Cardiac septum (tissue), 1 donor: ENCODE measurements around the gene OPCML. TPM values are rescaled to one million over a fixed set of nuclear protein-coding genes. Genes with fewer than 3 reads are reported as not detected.

ENCODE experiments used
- DNase-seq: peaks from one replicate; pipeline ENCODE4 v3.0.0-alpha.2; 2020; ENCODE audit warnings: low spot score
- intact Hi-C: fragments of 100-400 bp; cut with DNase I; formaldehyde crosslinking; loops from one replicate; pipeline ENCODE4 v1.14.0; 2022
- total RNA-seq: library from RNA; stranded (reverse); fragmentation: NEBNext Ultra II Directional; extraction: Animal tissue kit (Norgen Biotek cat#: 25700); gene quantifications from one replicate; pipeline ENCODE4 v1.2.1, GENCODE V29; 2021
- donor health status: DM: no; HTN: no; CAD: no.

OPCML gene
- total RNA-seq, 1 donor from 2014 or later = 0.27 TPM

DNA sequence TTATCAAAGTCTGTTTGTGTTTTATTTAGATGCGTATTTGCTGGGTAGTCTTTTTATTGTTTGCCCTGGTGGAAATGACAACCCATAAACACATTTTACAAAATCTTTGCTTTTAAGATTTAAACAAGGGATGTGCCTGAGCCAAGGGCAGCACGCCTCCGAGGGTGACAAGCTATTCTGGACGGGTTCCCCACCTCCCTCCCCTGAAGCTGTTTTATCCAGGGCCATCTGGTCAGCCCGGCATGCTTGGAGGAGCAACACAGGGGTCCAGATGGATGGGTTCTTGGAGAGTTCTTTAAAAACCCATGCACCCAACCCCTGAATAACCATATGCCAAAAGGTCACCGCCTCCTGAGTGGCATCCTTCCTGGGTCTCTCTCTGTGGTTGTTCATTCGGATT lies 408.9 kb downstream of the OPCML start:
- intact Hi-C loops = no loop called here
- no peak for DNase-seq

DNA sequence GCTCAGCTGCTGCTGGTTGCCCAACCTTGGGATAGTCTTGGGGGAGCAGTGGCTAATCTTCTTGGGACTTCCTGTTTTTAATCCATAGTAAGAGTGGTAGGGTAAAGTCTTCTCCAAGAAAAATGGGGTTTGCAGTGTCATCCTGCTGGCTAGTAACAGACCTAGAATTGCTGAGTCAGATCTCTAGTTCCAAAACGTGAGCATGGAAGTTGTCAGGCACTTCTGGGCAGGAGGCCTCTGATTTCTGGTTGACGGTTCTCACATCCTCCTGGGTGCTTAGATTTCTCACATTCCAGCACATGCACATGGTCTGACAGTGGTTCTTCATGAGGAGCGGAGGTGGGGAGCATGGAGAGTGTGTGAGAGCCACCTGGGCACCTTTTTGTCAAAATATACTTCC lies 410.0 kb downstream of the OPCML start:
- intact Hi-C loops = no loop called here
- DNase-seq = no peak

GRCh38 chr11:133118563-133119268 lies 413.6 kb downstream of the OPCML start:
- DNase-seq = peak; percentile 81
- intact Hi-C loops = no loop called here

DNA sequence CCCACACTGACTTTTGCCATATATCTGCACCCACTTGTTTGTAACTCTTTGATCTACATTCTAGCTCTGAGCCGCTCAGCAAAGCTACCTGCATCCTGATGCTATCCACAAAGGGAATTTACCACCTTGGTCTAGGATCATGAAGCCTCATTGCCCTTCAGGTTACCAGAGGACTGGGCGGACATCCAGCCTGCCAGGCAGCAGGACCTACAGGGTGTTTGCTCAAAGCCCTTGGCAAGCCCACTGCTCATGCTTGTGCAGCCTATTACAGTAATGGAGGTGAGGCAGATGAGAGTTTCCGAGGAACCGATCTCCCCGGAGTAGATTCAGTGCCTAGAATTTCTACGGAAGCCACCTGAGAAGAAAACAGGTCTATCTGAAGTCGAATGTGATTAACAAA lies 417.2 kb downstream of the OPCML start:
- no peak for DNase-seq
- intact Hi-C loops = no loop called here

DNA sequence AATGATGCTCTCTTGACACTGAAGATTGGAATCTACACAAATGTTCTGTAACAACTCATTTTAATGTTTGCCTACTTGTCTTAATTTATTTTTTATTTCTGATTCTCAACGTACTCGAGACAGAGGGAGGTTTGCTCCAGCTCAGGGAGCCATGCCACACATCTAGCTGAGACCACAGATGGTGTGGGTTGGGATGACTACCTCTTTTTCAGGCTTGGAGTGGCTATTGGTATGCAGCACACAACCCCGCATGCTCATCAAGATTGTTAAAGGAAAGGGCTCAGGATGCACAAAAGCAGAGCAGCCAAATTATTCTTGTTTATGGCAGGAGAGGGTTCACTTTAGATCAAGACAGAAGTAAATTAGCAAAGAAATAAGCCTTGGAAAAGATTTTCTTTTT lies 424.5 kb downstream of the OPCML start:
- intact Hi-C loops = no loop called here

GRCh38 chr11:133107136-133107535 lies 425.2 kb downstream of the OPCML start:
- no peak for DNase-seq
- intact Hi-C loops = no loop called here

More for the DNA sequence above, 424.5 kb downstream of the OPCML start:
- no peak for DNase-seq

- intact Hi-C loops = no loop called here
- DNase-seq = no peak
Observed at GRCh38 chr11:133106417-133106816, 425.9 kb downstream of the OPCML start.

GRCh38 chr11:133104009-133104744 lies 428.1 kb downstream of the OPCML start:
- DNase-seq = no peak
- intact Hi-C loops = no loop called here

DNA sequence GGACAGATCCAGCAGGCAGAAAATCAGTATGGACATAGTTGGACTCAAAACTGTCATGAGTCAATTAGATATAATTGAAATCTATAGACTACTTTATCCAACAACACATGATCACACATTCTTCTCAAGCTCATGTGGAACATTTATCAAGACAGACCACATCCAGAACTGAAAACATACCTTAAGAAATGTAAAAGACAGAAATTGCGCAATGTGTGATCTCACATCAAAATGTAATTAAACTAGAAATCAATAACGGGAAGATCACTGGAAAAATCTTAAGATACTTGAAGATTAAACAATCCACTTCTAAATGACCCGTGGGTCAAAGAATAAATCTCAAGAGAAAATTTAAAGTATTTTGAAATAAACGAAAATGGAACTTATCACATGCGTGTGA lies 435.3 kb downstream of the OPCML start:
- DNase-seq = no peak
- intact Hi-C loops = no loop called here

GRCh38 chr11:133086518-133086917 lies 445.8 kb downstream of the OPCML start:
- DNase-seq = no peak
- intact Hi-C loops = no loop called here

DNA sequence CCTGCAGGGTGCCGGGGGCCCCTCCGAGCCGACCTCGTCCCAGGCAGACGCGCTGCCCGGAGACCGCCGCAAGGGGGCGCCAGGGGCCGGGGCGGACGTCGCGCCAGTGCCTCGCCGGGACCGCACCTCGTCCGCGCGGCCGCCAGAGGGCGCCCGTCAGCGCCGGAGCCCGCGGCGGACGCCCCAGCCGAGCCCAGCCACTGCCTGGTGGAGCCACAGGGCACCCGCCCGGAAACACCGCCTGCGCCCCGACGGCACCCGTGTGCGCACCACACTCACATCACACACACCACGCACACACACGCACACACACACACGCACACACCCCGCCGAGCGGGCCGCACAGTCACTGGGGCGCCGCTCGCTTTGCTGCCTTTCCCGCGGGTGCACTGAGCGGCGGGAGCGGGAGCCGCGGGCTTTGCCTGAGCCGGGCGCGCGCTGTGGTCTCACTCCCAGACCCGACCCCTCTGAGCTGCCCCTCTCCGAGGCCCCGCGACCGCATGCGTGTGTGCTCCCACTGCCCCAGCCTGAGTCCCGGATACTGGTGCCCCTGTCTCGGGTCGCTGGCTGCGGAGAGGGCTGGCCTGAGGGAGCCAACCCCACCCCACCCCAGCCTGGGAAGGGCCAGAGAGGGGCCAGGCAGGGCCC lies 449.3 kb downstream of the OPCML start:
- no peak for DNase-seq
- intact Hi-C loops = loop anchor here (2.0 kb wide), 1 partner anchor 80 kb away; no protein-coding TSS in a partner anchor

- intact Hi-C loops = loop anchor here (2.0 kb wide), 1 partner anchor 80 kb away; no protein-coding TSS in a partner anchor
- DNase-seq = no peak
Observed at GRCh38 chr11:133082453-133082781, 449.9 kb downstream of the OPCML start.

DNA sequence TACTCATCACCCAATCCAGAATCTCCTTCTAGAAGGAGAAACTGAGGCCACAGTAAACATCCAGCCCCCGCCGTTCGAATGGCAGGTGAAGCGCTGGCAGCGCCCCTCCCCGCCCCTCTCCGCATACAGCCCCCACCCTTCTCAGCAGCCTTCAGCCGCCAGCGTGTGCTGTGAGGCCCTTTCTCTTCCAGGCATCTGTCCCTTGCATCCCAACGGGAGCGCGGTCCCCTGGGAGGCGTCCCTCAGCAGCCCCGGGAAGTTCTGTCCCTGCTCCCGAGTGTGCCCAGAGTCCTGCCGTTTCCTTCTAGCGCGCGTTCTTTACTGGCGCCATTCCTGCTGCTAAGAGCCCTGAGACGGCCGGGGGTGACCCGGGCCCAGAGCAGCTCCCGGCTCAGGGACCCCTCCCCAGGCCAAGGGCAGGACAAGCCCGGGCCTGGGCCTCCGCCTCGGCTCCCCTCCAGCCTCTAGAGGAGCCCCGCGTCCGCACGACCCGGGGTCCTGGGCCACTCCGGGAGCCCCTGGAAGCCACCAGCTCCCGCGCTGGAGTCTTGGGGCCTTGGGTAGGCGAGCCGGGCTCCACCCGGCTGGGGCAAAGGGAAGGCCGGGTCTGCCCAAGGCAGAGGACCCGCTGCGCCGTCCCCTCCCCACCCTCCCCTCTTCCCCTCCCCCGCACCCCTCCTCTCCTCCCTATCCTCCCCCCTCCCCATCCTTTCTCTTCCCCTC lies 450.4 kb downstream of the OPCML start:
- DNase-seq = no peak
- intact Hi-C loops = loop anchor here (2.0 kb wide), 1 partner anchor 81 kb away; no protein-coding TSS in a partner anchor

DNA sequence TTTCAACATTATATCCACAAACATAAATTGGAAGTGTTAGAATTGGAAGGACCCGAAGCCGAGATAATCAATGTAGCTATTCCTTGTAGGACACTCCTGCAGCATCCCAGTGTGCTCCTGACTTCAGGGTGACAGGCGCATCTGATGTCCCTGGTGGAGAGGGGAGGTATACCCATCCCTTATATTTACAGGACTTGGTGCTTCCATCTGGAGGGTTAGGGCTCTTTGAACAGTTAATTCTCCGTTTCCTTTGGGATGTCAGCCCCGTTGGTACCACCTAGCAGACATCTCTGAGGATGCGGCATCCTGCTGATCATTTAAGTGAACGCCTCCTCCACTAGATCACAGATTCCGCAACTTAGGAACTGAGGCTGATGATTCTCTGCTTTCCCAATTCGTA lies 451.3 kb downstream of the OPCML start:
- no peak for DNase-seq
- intact Hi-C loops = no loop called here

DNA sequence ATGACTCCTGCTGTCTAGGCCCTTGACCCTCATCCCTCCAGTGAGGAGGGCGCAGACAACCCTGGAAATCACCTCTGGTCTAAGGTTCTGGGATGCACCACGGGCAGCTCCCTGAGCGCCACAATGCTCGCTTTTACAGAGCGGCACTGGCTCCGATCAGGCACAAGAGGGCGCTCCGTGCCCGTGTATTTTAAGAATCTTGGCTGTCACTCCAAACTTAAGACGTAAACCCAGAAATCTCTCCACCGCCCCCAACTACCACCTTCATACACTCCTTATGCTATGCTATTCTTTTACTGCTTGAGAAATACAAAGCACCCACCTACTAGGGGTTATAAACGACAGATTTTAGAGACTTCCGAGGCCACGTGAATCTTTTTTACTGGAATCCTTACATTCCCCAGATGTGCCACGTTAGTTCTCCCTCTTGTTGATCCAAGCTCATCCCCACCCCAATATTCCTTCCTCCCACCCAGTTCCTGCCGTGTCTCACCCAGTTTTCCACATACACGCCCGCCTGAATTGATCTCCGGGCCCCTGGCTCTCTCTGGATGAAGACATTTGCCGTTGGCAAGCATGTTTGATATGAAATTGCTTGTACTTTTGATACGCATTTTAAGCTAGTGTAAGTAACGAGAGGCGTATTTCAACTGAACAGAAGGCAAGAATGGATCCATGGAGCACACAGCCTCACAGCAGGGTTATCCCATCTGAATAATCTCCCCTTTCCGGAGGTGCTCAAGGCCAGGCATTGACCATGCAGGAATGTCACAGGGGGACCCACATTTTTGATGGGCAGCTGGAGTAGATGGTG lies 453.5 kb downstream of the OPCML start:
- DNase-seq = no peak
- intact Hi-C loops = loop anchor here (2.0 kb wide), 1 partner anchor 756 kb away; no protein-coding TSS in a partner anchor

DNA sequence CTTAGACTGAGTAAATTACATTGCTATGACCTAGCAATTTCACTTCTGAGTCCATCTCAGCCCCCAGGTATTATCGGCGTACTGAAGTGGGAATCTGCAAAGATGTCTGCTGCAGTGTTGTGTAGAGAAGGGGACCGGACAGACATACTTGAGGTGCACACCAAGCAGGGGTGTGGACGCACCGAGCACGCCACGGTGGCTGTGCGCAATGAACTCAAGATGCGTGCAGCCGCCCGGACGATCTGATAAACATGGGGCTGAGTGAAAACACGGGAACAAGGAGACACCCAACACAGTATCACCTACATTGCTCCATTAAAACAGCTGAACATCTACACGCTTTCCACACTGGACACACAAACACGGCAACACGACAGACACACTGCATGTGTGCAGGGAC lies 454.3 kb downstream of the OPCML start:
- DNase-seq = no peak
- intact Hi-C loops = loop anchor here (2.0 kb wide), 1 partner anchor 757 kb away; no protein-coding TSS in a partner anchor

GRCh38 chr11:133075351-133075750 lies 456.9 kb downstream of the OPCML start:
- no peak for DNase-seq
- intact Hi-C loops = no loop called here

DNA sequence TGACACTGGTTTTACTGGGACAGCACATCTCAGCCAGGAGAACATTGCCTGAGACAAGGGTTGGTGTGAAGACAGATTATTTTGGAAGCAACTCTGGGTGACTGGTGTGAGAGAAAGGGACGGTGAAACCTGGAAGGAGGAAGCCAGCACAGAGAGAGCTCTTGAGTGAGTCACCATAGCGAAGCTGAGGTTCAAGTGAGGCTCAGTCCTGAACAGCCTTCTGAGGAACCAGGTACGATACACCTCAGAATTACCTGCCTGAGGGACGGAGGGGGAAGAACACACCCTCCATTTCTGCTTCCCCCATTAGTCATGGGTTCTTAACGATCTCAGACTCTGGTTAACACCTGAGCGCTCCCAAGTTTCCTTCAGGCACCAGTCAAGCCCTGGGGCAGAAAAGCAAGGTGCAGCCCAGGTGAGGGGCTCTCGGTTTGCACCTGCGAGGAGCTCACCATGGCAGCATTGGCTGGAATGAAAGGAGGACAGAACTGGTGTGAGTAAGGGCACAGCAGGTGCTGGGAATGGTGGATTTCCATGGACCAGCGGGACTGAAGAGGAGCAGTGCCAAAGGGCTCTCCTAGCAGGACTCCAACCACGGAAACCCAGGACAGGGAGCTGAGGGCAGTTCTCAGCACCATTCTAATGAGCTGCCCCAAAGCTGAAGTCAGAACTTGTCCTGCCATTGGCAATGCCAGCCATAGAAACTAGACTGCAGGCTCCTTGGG lies 459.3 kb downstream of the OPCML start:
- DNase-seq = no peak
- intact Hi-C loops = no loop called here
